ENCODE measurements around the gene SPACDR.
"Not testable (repeated sequence)": the region's sequence is repeated elsewhere in the genome, so short reads cannot be mapped to it uniquely, and the experiment has no call there.

Gene SPACDR

GRCh38 chr7:100464210-100464660, at the start of gene SPACDR:
TSS of gene SPACDR (minus strand) at chr7:100464260. CDS start at chr7:100464025, 235 bp downstream.
- H3K36me3 ChIP-seq (ENCODE audit: insufficient read depth, low read depth, low read length) = no peaks in the 10 kb centered on the region
- no peaks in the 10 kb centered on the region for H3K27me3 ChIP-seq (ENCODE audit: insufficient read depth, low read length)
- no peak within 1 kb of the TSS for H3K9ac ChIP-seq (ENCODE audit: low read depth, low read length)
- no peaks in the 10 kb centered on the region for H3K9me3 ChIP-seq (ENCODE audit: insufficient read depth, low read depth, low read length)
- H3K4me3 ChIP-seq (ENCODE audit: low read length) = no peak within 1 kb of the TSS
- H3K27ac ChIP-seq (ENCODE audit: low read length) = no peak within 1 kb of the TSS
- no peaks in the 10 kb centered on the region for H3K4me1 ChIP-seq (ENCODE audit: insufficient read depth, low read length)

- no peaks in the 10 kb centered on the region for H3K36me3 ChIP-seq (ENCODE audit: insufficient read depth, low read depth, low read length)
- H3K4me3 ChIP-seq (ENCODE audit: low read length) = no peak overlapping the region
- H3K27me3 ChIP-seq (ENCODE audit: insufficient read depth, low read length) = no peaks in the 10 kb centered on the region
- no peak overlapping the region for H3K27ac ChIP-seq (ENCODE audit: low read length)
- H3K4me1 ChIP-seq (ENCODE audit: insufficient read depth, low read length) = no peaks in the 10 kb centered on the region
- H3K9me3 ChIP-seq (ENCODE audit: insufficient read depth, low read depth, low read length) = no peaks in the 10 kb centered on the region
- no peak overlapping the region for H3K9ac ChIP-seq (ENCODE audit: low read depth, low read length)
These were observed 49.3 kb upstream of the SPACDR start for GRCh38 chr7:100513212-100513810.

GRCh38 chr7:100510437-100511239, 46.6 kb upstream of the SPACDR start:
- no peak overlapping the region for H3K4me3 ChIP-seq (ENCODE audit: low read length)
- H3K4me1 ChIP-seq (ENCODE audit: insufficient read depth, low read length) = no peaks in the 10 kb centered on the region
- no peaks in the 10 kb centered on the region for H3K36me3 ChIP-seq (ENCODE audit: insufficient read depth, low read depth, low read length)
- no peaks in the 10 kb centered on the region for H3K9me3 ChIP-seq (ENCODE audit: insufficient read depth, low read depth, low read length)
- H3K9ac ChIP-seq (ENCODE audit: low read depth, low read length) = no peak overlapping the region
- no peaks in the 10 kb centered on the region for H3K27me3 ChIP-seq (ENCODE audit: insufficient read depth, low read length)
- no peak overlapping the region for H3K27ac ChIP-seq (ENCODE audit: low read length)

GRCh38 chr7:100509231-100509630, 45.2 kb upstream of the SPACDR start:
- Histone ChIP-seq H3K36me3 (ENCODE audit: insufficient read depth, low read depth, low read length) (no peaks in the 10 kb centered on the region), H3K27me3 (ENCODE audit: insufficient read depth, low read length) (no peaks in the 10 kb centered on the region), H3K27ac (ENCODE audit: low read length) (no peak overlapping the region), H3K4me1 (ENCODE audit: insufficient read depth, low read length) (no peaks in the 10 kb centered on the region), H3K4me3 (ENCODE audit: low read length) (no peak overlapping the region), H3K9ac (ENCODE audit: low read depth, low read length) (no peak overlapping the region), H3K9me3 (ENCODE audit: insufficient read depth, low read depth, low read length) (no peaks in the 10 kb centered on the region)

- no peaks in the 10 kb centered on the region for H3K27me3 ChIP-seq (ENCODE audit: insufficient read depth, low read length)
These were observed 42.4 kb upstream of the SPACDR start for GRCh38 chr7:100506356-100506923.

GRCh38 chr7:100504887-100505611, 41.0 kb upstream of the SPACDR start:
- Histone ChIP-seq H3K27me3 (ENCODE audit: insufficient read depth, low read length) (no peaks in the 10 kb centered on the region), H3K4me3 (ENCODE audit: low read length) (no peak overlapping the region), H3K9ac (ENCODE audit: low read depth, low read length) (no peak overlapping the region), H3K9me3 (ENCODE audit: insufficient read depth, low read depth, low read length) (no peaks in the 10 kb centered on the region), H3K36me3 (ENCODE audit: insufficient read depth, low read depth, low read length) (no peaks in the 10 kb centered on the region), H3K27ac (ENCODE audit: low read length) (no peak overlapping the region), H3K4me1 (ENCODE audit: insufficient read depth, low read length) (no peaks in the 10 kb centered on the region)

More at GRCh38 chr7:100506356-100506923, 42.4 kb upstream of the SPACDR start:
- no peaks in the 10 kb centered on the region for H3K36me3 ChIP-seq (ENCODE audit: insufficient read depth, low read depth, low read length)
- H3K9me3 ChIP-seq (ENCODE audit: insufficient read depth, low read depth, low read length) = no peaks in the 10 kb centered on the region
- H3K27ac ChIP-seq (ENCODE audit: low read length) = no peak overlapping the region
- H3K4me1 ChIP-seq (ENCODE audit: insufficient read depth, low read length) = no peaks in the 10 kb centered on the region
- H3K4me3 ChIP-seq (ENCODE audit: low read length) = no peak overlapping the region
- H3K9ac ChIP-seq (ENCODE audit: low read depth, low read length) = no peak overlapping the region

GRCh38 chr7:100504031-100504430, 40.0 kb upstream of the SPACDR start:
- H3K27ac ChIP-seq (ENCODE audit: low read length); H3K4me1 ChIP-seq (ENCODE audit: insufficient read depth, low read length); H3K9ac ChIP-seq (ENCODE audit: low read depth, low read length): not testable (repeated sequence)

GRCh38 chr7:100500743-100501142, 36.7 kb upstream of the SPACDR start:
- H3K36me3 ChIP-seq (ENCODE audit: insufficient read depth, low read depth, low read length); H3K27ac ChIP-seq (ENCODE audit: low read length); H3K9ac ChIP-seq (ENCODE audit: low read depth, low read length); H3K4me1 ChIP-seq (ENCODE audit: insufficient read depth, low read length); H3K27me3 ChIP-seq (ENCODE audit: insufficient read depth, low read length); H3K4me3 ChIP-seq (ENCODE audit: low read length); H3K9me3 ChIP-seq (ENCODE audit: insufficient read depth, low read depth, low read length): not testable (repeated sequence)

More at GRCh38 chr7:100504031-100504430, 40.0 kb upstream of the SPACDR start:
- H3K9me3 ChIP-seq (ENCODE audit: insufficient read depth, low read depth, low read length); H3K4me3 ChIP-seq (ENCODE audit: low read length); H3K27me3 ChIP-seq (ENCODE audit: insufficient read depth, low read length); H3K36me3 ChIP-seq (ENCODE audit: insufficient read depth, low read depth, low read length): not testable (repeated sequence)

- no peak overlapping the region for H3K4me3 ChIP-seq (ENCODE audit: low read length)
- no peak overlapping the region for H3K9ac ChIP-seq (ENCODE audit: low read depth, low read length)
- no peaks in the 10 kb centered on the region for H3K4me1 ChIP-seq (ENCODE audit: insufficient read depth, low read length)
- peaks cover 18% of the 10 kb centered on the region for H3K27me3 ChIP-seq (ENCODE audit: insufficient read depth, low read length)
- no peaks in the 10 kb centered on the region for H3K36me3 ChIP-seq (ENCODE audit: insufficient read depth, low read depth, low read length)
- no peaks in the 10 kb centered on the region for H3K9me3 ChIP-seq (ENCODE audit: insufficient read depth, low read depth, low read length)
- no peak overlapping the region for H3K27ac ChIP-seq (ENCODE audit: low read length)
These were observed 32.4 kb upstream of the SPACDR start for GRCh38 chr7:100496509-100496908.

- Histone ChIP-seq H3K36me3 (ENCODE audit: insufficient read depth, low read depth, low read length) (no peaks in the 10 kb centered on the region), H3K9ac (ENCODE audit: low read depth, low read length) (peak overlapping the region; percentile 21; the same call in 1 of the 2 replicates), H3K4me3 (ENCODE audit: low read length) (peak overlapping the region; percentile 69; the same call in 1 of the 2 replicates), H3K27me3 (ENCODE audit: insufficient read depth, low read length) (peaks cover 18% of the 10 kb centered on the region), H3K4me1 (ENCODE audit: insufficient read depth, low read length) (peaks cover 4% of the 10 kb centered on the region; the same call in 1 of the 2 replicates), H3K27ac (ENCODE audit: low read length) (no peak overlapping the region), H3K9me3 (ENCODE audit: insufficient read depth, low read depth, low read length) (no peaks in the 10 kb centered on the region)
These were observed 29.6 kb upstream of the SPACDR start for GRCh38 chr7:100493476-100494264.

Data from iPS-20b (cell line).